HG02840 (cell line): ENCODE measurements around the gene RIC1.

Experiments
- ATAC-seq: cut with Tn5 transposase; IDR thresholded peaks from one replicate; pipeline ENCODE4 v1.9.1; 2021; ENCODE audit warnings: mild to moderate bottlenecking, moderate library complexity, moderate number of reproducible peaks; ENCODE audit not compliant: unreplicated experiment, low FRiP score

Gene RIC1

DNA sequence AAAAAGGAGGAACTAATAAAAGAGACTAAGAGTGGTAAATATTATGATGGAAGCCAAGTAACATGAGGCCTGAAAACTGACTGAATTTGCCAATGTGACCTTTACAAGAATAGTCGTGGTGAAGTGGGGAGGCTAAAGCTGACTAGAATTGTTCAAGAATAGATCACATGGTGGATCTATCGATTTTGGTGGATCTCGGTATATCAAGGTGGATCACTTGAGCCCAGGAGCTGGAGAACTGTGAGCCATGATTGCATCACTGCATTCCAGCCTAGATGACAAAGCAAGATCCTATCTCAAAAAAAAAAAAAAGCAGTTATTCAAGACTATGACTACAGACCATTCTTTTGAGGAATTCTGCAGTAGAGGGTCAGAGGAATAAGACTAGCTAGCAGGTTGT lies 189.0 kb downstream of the RIC1 start:
- no peak for ATAC-seq

- no peak for ATAC-seq
Observed at GRCh38 chr9:5818424-5819142, 189.7 kb downstream of the RIC1 start.

DNA sequence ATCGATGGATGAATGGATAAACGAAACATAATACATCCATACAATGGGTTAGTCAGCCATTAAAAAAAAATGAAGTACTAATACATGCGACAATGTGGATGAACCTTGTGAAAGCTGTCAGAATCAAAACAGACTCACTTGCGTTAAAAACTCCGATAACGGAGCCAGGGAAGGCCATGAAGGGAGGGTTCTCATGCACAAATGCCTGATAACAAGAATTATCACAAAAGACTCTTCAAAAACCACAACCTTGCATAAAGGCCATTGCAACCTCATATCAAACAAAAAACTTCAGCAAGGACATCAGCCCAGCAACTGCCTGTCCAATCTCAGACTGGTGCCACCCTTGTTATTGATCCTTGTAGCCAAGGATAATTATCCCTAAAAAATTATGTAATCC lies 190.3 kb downstream of the RIC1 start:
- ATAC-seq: no peak

GRCh38 chr9:5820425-5820824 lies 191.5 kb downstream of the RIC1 start:
- ATAC-seq: no peak

GRCh38 chr9:5825223-5825622 lies 196.3 kb downstream of the RIC1 start:
- ATAC-seq: no peak
